ENCODE results near the gene DEPDC1.
A peak's percentile ranks its signal among the peaks of the same experiment; 100 is the strongest.

Gene DEPDC1

GRCh38 chr1:68521286-68521685 is 24.4 kb upstream of the DEPDC1 start:
- no peak for DNase-seq (ENCODE audit: low read depth)
- TF ChIP-seq, protein P1, sequence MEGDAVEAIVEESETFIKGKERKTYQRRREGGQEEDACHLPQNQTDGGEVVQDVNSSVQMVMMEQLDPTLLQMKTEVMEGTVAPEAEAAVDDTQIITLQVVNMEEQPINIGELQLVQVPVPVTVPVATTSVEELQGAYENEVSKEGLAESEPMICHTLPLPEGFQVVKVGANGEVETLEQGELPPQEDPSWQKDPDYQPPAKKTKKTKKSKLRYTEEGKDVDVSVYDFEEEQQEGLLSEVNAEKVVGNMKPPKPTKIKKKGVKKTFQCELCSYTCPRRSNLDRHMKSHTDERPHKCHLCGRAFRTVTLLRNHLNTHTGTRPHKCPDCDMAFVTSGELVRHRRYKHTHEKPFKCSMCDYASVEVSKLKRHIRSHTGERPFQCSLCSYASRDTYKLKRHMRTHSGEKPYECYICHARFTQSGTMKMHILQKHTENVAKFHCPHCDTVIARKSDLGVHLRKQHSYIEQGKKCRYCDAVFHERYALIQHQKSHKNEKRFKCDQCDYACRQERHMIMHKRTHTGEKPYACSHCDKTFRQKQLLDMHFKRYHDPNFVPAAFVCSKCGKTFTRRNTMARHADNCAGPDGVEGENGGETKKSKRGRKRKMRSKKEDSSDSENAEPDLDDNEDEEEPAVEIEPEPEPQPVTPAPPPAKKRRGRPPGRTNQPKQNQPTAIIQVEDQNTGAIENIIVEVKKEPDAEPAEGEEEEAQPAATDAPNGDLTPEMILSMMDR (IDR thresholded peaks at IDR 0.05; ENCODE audit: insufficient read depth, low read depth, low read length, missing control alignments) = no peak
- H3K4me3 ChIP-seq (ENCODE audit: low read length) = no peak overlapping the region

- TF ChIP-seq, protein P1 (IDR thresholded peaks at IDR 0.05; ENCODE audit: insufficient read depth, low read depth, low read length, missing control alignments) = no peak
- no peak overlapping the region for H3K4me3 ChIP-seq (ENCODE audit: low read length)
- DNase-seq (ENCODE audit: low read depth) = peak; percentile 66
Observed at GRCh38 chr1:68516066-68516465, 19.2 kb upstream of the DEPDC1 start.

GRCh38 chr1:68511254-68511653 is 14.4 kb upstream of the DEPDC1 start:
- no peak for DNase-seq (ENCODE audit: low read depth)

GRCh38 chr1:68506386-68506785 is 9.5 kb upstream of the DEPDC1 start:
- peak; percentile 68 for DNase-seq (ENCODE audit: low read depth)
- TF ChIP-seq, protein P1 (IDR thresholded peaks at IDR 0.05; ENCODE audit: insufficient read depth, low read depth, low read length, missing control alignments) = no peak
- no peak overlapping the region for H3K4me3 ChIP-seq (ENCODE audit: low read length)

More at GRCh38 chr1:68511254-68511653, 14.4 kb upstream of the DEPDC1 start:
- TF ChIP-seq, protein P1 (IDR thresholded peaks at IDR 0.05; ENCODE audit: insufficient read depth, low read depth, low read length, missing control alignments) = no peak
- no peak overlapping the region for H3K4me3 ChIP-seq (ENCODE audit: low read length)

DNA sequence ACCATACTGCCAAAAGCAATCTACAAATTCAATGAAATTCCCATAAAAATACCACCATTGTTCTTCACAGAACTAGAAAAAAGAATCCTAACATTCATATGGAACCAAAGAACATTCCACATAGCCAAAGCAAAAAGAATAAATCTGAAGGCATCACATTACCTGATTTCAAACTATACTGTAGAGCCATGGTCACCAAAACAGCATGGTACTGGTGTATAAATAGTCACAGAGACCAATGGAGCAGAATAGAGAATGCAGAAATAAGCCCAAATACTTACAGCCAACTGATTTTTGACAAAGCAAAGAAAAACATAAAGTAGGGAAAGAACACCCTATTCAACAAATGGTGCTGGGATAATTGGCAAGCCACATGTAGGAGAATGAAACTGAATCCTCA is 6.2 kb upstream of the DEPDC1 start:
- no peak for DNase-seq (ENCODE audit: low read depth)
- TF ChIP-seq, protein P1 (IDR thresholded peaks at IDR 0.05; ENCODE audit: insufficient read depth, low read depth, low read length, missing control alignments) = no peak

GRCh38 chr1:68497358-68497698 is 446 bp upstream of the DEPDC1 start:
- TF ChIP-seq, protein P1 (IDR thresholded peaks at IDR 0.05; ENCODE audit: insufficient read depth, low read depth, low read length, missing control alignments) = no peak
- H3K4me3 ChIP-seq (ENCODE audit: low read length) = peak overlapping the region; percentile 89
- DNase-seq (ENCODE audit: low read depth) = no peak

More for the DNA sequence above, 6.2 kb upstream of the DEPDC1 start:
- H3K4me3 ChIP-seq (ENCODE audit: low read length) = no peak overlapping the region

DNA sequence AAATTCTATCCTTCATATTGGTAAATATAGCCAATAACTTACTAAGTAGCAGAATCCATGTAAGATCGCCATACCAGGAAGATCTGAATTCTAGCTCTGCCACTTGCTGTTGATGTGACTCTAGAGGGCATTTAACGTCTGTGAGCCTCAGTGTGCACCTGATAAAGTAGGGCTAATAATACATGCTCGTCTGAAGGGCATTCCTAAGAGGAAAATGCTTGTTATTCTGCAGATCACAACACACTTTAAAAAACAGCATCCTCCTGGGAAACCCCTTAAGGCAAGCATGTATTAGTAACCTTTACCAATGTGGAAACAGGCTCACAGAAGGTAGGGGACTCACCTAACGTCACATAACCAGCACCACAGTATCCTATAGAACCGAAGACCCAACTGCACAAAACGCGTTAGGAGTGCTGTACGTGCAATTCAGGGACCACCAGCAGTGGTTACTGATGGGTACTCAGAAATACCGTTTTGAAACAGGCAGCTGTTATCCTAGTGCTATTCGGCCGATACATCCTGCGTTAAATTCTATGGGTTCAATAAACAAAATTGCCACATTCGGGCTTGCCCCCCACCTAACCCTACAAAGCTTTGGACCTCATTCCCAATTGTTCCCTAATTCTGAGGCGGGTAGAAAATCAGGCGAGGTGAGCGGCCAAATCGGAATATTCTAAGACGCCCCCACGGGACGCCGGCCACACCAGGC is 758 bp downstream of the DEPDC1 start:
- DNase-seq (ENCODE audit: low read depth) = peak; percentile 9
- TF ChIP-seq, protein P1 (IDR thresholded peaks at IDR 0.05; ENCODE audit: insufficient read depth, low read depth, low read length, missing control alignments) = no peak
- H3K4me3 ChIP-seq (ENCODE audit: low read length) = peak overlapping the region; percentile 89
